Parathyroid adenoma (tissue), 2 donors: ENCODE measurements around the gene CLDN4.

Experiments
- H2AFZ ChIP-seq: fragments of 300-600 bp; sonication (generic); one replicate; pipeline ENCODE4 v1.7.0; 2017; ENCODE audit warnings: antibody characterized with exemption, mild to moderate bottlenecking
- H3K27ac ChIP-seq: fragments of 300-600 bp; sonication (generic); one replicate; pipeline ENCODE4 v1.7.0; 2017
- H3K27me3 ChIP-seq: fragments of 300-600 bp; sonication (generic); one replicate; pipeline ENCODE4 v1.7.0; 2017; ENCODE audit warnings: low read length; ENCODE audit not compliant: control insufficient read depth, insufficient read depth
- H3K36me3 ChIP-seq: fragments of 300-600 bp; sonication (generic); one replicate; pipeline ENCODE4 v1.7.0; 2017; ENCODE audit warnings: low read length; ENCODE audit not compliant: control insufficient read depth, insufficient read depth
- H3K4me1 ChIP-seq: fragments of 300-600 bp; sonication (generic); one replicate; pipeline ENCODE4 v1.7.0; 2017; ENCODE audit warnings: control low read depth
- H3K4me2 ChIP-seq: fragments of 300-600 bp; sonication (generic); one replicate; pipeline ENCODE4 v1.7.0; 2017; ENCODE audit warnings: low read length
- H3K4me3 ChIP-seq: fragments of 300-600 bp; sonication (generic); one replicate; pipeline ENCODE4 v1.7.0; 2017; ENCODE audit warnings: low read depth, low read length
- H3K79me2 ChIP-seq: fragments of 300-600 bp; sonication (generic); one replicate; pipeline ENCODE4 v1.7.0; 2017; ENCODE audit warnings: control low read depth
- H3K9ac ChIP-seq: fragments of 300-600 bp; sonication (generic); one replicate; pipeline ENCODE4 v1.7.0; 2017; ENCODE audit warnings: mild to moderate bottlenecking
- H3K9me3 ChIP-seq: fragments of 300-600 bp; sonication (generic); one replicate; pipeline ENCODE4 v1.7.0; 2017; ENCODE audit warnings: low read length; ENCODE audit not compliant: control insufficient read depth
- CTCF ChIP-seq: fragments of 300-600 bp; sonication (generic); IDR thresholded peaks from one replicate; pipeline ENCODE4 v1.7.0; 2017; ENCODE audit warnings: antibody characterized with exemption, mild to moderate bottlenecking
- donor health status: primary hyperparathyroidism.

Gene CLDN4

GRCh38 chr7:73881352-73882046 is 50.7 kb downstream of the CLDN4 start:
- H3K9ac ChIP-seq: no peak overlapping the region
- no peaks in the 10 kb centered on the region for H3K36me3 ChIP-seq
- H2AFZ ChIP-seq: no peak overlapping the region
- H3K4me1 ChIP-seq: no peaks in the 10 kb centered on the region
- H3K27ac ChIP-seq: no peak overlapping the region
- H3K4me3 ChIP-seq: no peak overlapping the region
- H3K9me3 ChIP-seq: no peaks in the 10 kb centered on the region
- no peak for TF ChIP-seq CTCF
- no peaks in the 10 kb centered on the region for H3K79me2 ChIP-seq
- no peaks in the 10 kb centered on the region for H3K27me3 ChIP-seq
- no peak overlapping the region for H3K4me2 ChIP-seq

GRCh38 chr7:73882047-73882402 is 51.2 kb downstream of the CLDN4 start:
- no peak overlapping the region for H3K27ac ChIP-seq
- no peak overlapping the region for H3K4me3 ChIP-seq

More at GRCh38 chr7:73882047-73882402, 51.2 kb downstream of the CLDN4 start:
- Histone ChIP-seq H3K9ac (no peak overlapping the region), H3K4me1 (no peaks in the 10 kb centered on the region), H3K4me2 (no peak overlapping the region), H2AFZ (no peak overlapping the region), H3K36me3 (no peaks in the 10 kb centered on the region), H3K27me3 (no peaks in the 10 kb centered on the region), H3K79me2 (no peaks in the 10 kb centered on the region), H3K9me3 (no peaks in the 10 kb centered on the region)
- TF ChIP-seq CTCF: no peak
